DND-41 (cell line): ENCODE results near the gene PTPN7.

Experiments
- CTCF ChIP-seq: IDR thresholded peaks from 2 replicates; pipeline ENCODE4 v1.5.1; 2012; ENCODE audit warnings: borderline replicate concordance, low read length, moderate library complexity, mild to moderate bottlenecking; ENCODE audit not compliant: poor library complexity, severe bottlenecking; ENCODE audit errors: extremely low read depth
- EZH2 ChIP-seq: IDR thresholded peaks from 3 replicates; pipeline ENCODE4 v1.6.1; 2012; ENCODE audit warnings: borderline replicate concordance, low read depth, mild to moderate bottlenecking, moderate library complexity, low read length, inconsistent platforms; ENCODE audit not compliant: severe bottlenecking

GRCh38 chr1:202117898-202118371, 42.5 kb downstream of the PTPN7 start:
- TF ChIP-seq CTCF (no peak), EZH2 (no peak)
